Thoracic aorta endothelial cell (primary cell): ENCODE results near the gene PROX2. TPM values are rescaled to one million over a fixed set of nuclear protein-coding genes. Genes with fewer than 3 reads are reported as not detected.

Source experiments
- total RNA-seq: library from RNA; depleted of rRNA; stranded (reverse); fragments of >200 nt; gene quantifications from 2 replicates; pipeline ENCODE4 v1.2.3, GENCODE V29; 2012

PROX2 gene, protein sequence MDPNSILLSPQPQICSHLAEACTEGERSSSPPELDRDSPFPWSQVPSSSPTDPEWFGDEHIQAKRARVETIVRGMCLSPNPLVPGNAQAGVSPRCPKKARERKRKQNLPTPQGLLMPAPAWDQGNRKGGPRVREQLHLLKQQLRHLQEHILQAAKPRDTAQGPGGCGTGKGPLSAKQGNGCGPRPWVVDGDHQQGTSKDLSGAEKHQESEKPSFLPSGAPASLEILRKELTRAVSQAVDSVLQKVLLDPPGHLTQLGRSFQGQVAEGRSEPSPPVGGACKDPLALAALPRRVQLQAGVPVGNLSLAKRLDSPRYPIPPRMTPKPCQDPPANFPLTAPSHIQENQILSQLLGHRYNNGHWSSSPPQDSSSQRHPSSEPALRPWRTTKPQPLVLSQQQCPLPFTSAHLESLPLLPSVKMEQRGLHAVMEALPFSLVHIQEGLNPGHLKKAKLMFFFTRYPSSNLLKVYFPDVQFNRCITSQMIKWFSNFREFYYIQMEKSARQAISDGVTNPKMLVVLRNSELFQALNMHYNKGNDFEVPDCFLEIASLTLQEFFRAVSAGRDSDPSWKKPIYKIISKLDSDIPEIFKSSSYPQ
- total RNA-seq, result not detected in 2 replicates

DNA sequence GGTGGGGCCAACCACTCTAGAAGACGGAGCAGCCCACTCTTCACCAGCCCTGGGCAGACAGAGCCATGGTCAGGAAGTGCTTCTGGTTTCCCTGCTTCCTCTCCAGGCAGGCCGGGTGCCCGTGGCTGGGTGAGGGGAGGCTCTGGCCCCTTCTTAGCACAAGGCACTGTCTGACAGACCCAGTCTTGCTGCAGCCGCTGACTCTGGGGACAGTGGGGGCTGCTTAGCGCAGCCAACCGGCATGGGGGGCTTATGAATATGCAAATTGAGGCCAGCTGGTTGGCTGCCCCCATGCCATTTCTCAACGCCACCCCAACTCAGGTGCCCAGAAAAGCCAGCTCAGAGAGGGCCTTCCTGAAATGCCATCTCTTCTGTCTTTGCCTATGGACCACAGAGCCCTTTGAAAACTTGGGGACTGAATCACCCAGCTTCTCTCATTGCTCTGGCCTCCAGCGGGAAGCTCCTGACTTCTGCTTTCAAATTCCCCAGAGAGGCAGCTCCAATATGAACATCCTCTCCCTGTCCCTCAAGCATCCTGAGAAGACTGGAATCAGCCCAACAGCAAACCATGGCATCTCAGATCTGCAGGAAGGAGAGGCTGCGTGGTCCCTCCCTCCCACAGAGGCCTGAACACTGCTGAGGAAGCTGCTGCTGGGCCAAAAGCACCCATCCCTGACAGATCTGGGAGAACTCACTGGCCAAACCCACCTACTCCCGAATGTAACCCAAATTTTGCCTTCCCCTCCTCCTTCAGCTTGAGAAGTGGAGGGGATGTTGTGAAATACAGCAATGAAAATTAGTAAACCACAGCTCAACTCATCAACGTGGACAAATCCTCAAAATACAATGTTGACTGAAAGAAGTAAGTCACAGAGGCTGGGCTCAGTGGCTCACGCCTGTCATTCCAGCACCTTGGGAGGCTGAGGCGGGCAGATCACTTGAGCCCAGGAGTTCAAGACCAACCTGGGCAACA lies at the start of gene PROX2:
PROX2 (minus strand) TSS at position 205 of the 973 bp plus-strand sequence. CDS start 12,311 bp downstream, outside the sequence.

DNA sequence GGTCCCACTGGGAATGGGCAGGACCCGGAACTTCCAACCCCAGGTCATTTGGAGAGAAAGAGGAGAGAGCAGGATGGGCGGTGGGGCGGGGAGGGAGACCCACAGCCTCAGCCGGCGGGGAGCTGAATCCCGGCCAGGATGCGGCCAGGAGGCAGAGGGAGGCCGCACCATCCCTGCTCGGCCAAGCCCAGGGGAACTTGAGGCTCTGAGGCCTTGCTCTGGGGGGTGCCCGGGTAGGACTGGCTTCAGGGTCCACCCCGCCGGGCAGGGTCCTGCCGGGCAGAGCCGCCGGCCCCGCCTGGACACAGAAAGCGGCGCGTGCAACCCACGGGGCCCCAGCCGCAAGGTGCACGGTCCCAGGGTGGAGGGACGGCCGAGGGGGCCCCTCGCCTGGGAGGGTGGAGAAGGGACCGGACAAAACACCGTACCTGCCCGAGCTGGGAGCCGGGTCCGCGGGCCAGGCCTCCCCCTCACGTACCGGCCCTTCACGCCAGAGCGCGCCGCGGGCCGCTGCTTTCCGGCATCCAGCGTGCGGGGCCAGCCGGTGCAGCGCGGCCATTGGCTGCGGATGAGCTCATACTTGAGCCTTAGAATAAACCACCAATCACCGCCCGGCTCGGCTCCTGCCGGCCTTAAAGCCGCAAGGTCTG lies 46.9 kb upstream of the PROX2 start, which contains the start of gene RPS6KL1:
RPS6KL1 (minus strand) TSS at position 509 of the 650 bp plus-strand sequence. CDS start 1,719 bp downstream, outside the sequence.

DNA sequence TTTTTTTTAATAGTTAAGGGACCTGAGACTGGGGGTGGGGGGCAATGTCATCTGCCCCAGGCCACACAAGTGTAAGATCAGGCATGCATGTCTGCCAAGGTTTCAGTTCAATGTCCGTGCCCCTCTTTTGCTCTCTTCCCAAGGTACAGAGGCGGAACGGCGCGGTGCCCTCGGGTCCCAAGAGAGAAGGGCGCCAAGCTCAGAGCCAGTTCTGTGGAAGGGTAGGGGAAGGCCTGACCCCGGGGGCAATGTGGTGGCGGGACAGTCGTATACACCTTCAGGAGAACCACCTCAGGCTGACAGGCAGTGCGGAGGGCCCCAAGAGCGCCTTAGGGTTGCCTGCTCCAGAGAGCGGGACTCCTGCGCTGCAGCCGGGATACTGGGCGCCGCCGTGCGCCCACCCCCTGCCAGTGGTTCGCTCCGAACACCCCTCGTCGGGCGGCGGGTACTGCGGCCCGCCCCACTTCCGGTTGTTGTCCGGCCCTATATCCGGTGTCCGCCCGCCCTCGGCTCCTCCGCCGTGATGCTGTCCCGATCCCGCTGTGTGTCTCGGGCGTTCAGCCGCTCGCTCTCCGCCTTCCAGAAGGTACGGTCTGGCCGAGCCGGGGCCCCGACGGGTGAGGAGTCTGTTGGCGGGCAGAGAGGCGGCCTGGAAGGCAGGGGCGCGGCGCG lies 5.6 kb upstream of the PROX2 start, which contains the start of gene DLST:
DLST (plus strand) TSS at position 486 of the 672 bp plus-strand sequence; CDS start at position 524, 38 bp downstream.

Other genes with a start within 250 kb of the PROX2 start
- gene AREL1, start 163.1 kb downstream of the PROX2 start, total RNA-seq, result 44.9 and 48.0 TPM in 2 replicates
- 69.8 and 72.6 TPM in 2 replicates for gene FCF1, start 163.0 kb downstream of the PROX2 start, total RNA-seq
- gene YLPM1, start 112.8 kb downstream of the PROX2 start, total RNA-seq, result 65.0 and 70.2 TPM in 2 replicates
- 87.0 and 100 TPM in 2 replicates for gene DLST, start 5.8 kb upstream of the PROX2 start, total RNA-seq
- 9.8 and 12.5 TPM in 2 replicates for gene RPS6KL1, start 47.1 kb upstream of the PROX2 start, total RNA-seq
- gene PGF, start 79.5 kb upstream of the PROX2 start, total RNA-seq, result 296 and 384 TPM in 2 replicates
- 154 and 181 TPM in 2 replicates for gene EIF2B2, start 126.8 kb upstream of the PROX2 start, total RNA-seq
- 24.0 and 24.2 TPM in 2 replicates for gene MLH3, start 175.3 kb upstream of the PROX2 start, total RNA-seq
- 16.2 and 19.5 TPM in 2 replicates for gene ACYP1, start 187.9 kb upstream of the PROX2 start, total RNA-seq
- 1.1 and 2.0 TPM in 2 replicates for gene ZC2HC1C, start 193.5 kb upstream of the PROX2 start, total RNA-seq